Aorta (tissue), 5 donors: ENCODE measurements around the gene ARAP3. TPM values are rescaled to one million over a fixed set of nuclear protein-coding genes. Genes with fewer than 3 reads are reported as not detected.
A peak's percentile ranks its signal among the peaks of the same experiment; 100 is the strongest.

ENCODE experiments used
- ATAC-seq: fragments of 200-7000 bp; cut with Tn5 transposase; one replicate; pipeline ENCODE4 v1.9.1; 2022; ENCODE audit warnings: moderate library complexity; ENCODE audit not compliant: low FRiP score
- DNase-seq, 2 donors: peaks; one replicate each; pipeline ENCODE4 v3.0.0-alpha.2; 2020
- H3K27ac ChIP-seq, 2 donors: one replicate each; pipeline ENCODE4 v1.5.1; 2013; ENCODE audit warnings: low read length in 2 of 2, mild to moderate bottlenecking in 2 of 2, moderate library complexity in 2 of 2, control low read depth in 1 of 2, inconsistent platforms in 1 of 2, low read depth in 1 of 2
- H3K27me3 ChIP-seq, 2 donors: one replicate each; pipeline ENCODE4 v1.6.1; 2013; ENCODE audit warnings: control low read depth in 1 of 2, low read length in 1 of 2, mild to moderate bottlenecking in 1 of 2, moderate library complexity in 1 of 2; ENCODE audit not compliant: insufficient read depth in 2 of 2, control insufficient read depth in 1 of 2
- H3K36me3 ChIP-seq, 2 donors: one replicate each; pipeline ENCODE4 v1.6.1; 2013; ENCODE audit warnings: control low read depth in 1 of 2, low read length in 1 of 2, mild to moderate bottlenecking in 1 of 2; ENCODE audit not compliant: insufficient read depth in 2 of 2, control insufficient read depth in 1 of 2
- H3K4me1 ChIP-seq, 2 donors: one replicate each; pipeline ENCODE4 v1.6.1; 2013; ENCODE audit warnings: low read length in 2 of 2, control low read depth in 1 of 2, mild to moderate bottlenecking in 1 of 2, moderate library complexity in 1 of 2; ENCODE audit not compliant: insufficient read depth in 2 of 2, control insufficient read depth in 1 of 2
- H3K4me3 ChIP-seq, 2 donors: one replicate each; pipeline ENCODE4 v1.5.1; 2013; ENCODE audit warnings: low read length in 2 of 2, control low read depth in 1 of 2, mild to moderate bottlenecking in 1 of 2
- H3K9me3 ChIP-seq: one replicate; pipeline ENCODE4 v1.6.1; 2013; ENCODE audit warnings: mild to moderate bottlenecking, low read length; ENCODE audit not compliant: control insufficient read depth
- WGBS, 2 donors: extraction: QIAGEN DNeasy Blood & Tissue Kit; methylation state at CpG; one replicate each; pipeline ENCODE4 v1.1.7; 2013; 5-methylcytosine and 5-hydroxymethylcytosine counted together
- intact Hi-C, 2 donors: fragments of 100-400 bp; cut with DNase I; formaldehyde crosslinking; loops; one replicate each; pipeline versions ENCODE4 v1.14.2 to v1.15.0; 2022
- polyA plus RNA-seq, 2 donors: library from polyadenylated mRNA; stranded (reverse); fragments of 200-250 nt; gene quantifications; one replicate each; pipeline ENCODE4 v1.2.3, GENCODE V29; 2013
- total RNA-seq, 2 donors: library from RNA; stranded (reverse); fragmentation: NEBNext Ultra II Directional; extraction: Animal tissue kit (Norgen Biotek cat#: 25700); gene quantifications; one replicate each; pipeline ENCODE4 v1.2.1, GENCODE V29; 2021
- donor health status: healthy with polysubstance abuse.
- donor health status: Bipolar disorder and iron deficiency.
- donor health status: DM: no; HTN: no; CAD: no.
- donor health status: DM: no; HTN: no; CAD: no.
- donor health status: DM: yes; HTN: yes; CAD: no.

ARAP3 gene
- total and polyA plus RNA-seq, 4 donors = 1.8 to 34.2 (median 17.8) TPM

GRCh38 chr5:141655020-141655419 is 27.0 kb downstream of the ARAP3 start:
- Histone ChIP-seq H3K27me3 (no peaks in the 10 kb centered on the region), H3K36me3 (no peaks in the 10 kb centered on the region), H3K27ac (no peak overlapping the region), H3K4me1 (no peaks in the 10 kb centered on the region), H3K4me3 (no peak overlapping the region), H3K9me3 (no peaks in the 10 kb centered on the region)
- no peak for DNase-seq
- intact Hi-C loops = no loop called here
- 88 to 90% methylated on average over 6 to 7 of the region's 7 CpGs for WGBS, 2 donors
- no peak for ATAC-seq

- 74 to 86% methylated on average over 2 of the region's 2 CpGs for WGBS, 2 donors
- intact Hi-C loops = no loop called here
- Histone ChIP-seq H3K4me3 (no peak overlapping the region), H3K27me3 (no peaks in the 10 kb centered on the region), H3K36me3 (no peaks in the 10 kb centered on the region), H3K27ac (no peak overlapping the region), H3K9me3 (no peaks in the 10 kb centered on the region), H3K4me1 (no peaks in the 10 kb centered on the region)
- no peak for DNase-seq
- ATAC-seq = no peak
Observed at GRCh38 chr5:141654298-141654697, 27.7 kb downstream of the ARAP3 start.

GRCh38 chr5:141651728-141652105 is 30.3 kb downstream of the ARAP3 start:
- Histone ChIP-seq H3K27me3 (no peaks in the 10 kb centered on the region), H3K4me1 (no peaks in the 10 kb centered on the region), H3K27ac (no peak overlapping the region), H3K9me3 (no peaks in the 10 kb centered on the region), H3K4me3 (peak overlapping the region; percentile 56 to 73), H3K36me3 (peaks cover 0 to 5% of the 10 kb centered on the region in 2 donors)
- 60 to 63% methylated on average over 9 of the region's 9 CpGs for WGBS, 2 donors
- intact Hi-C loops = no loop called here
- DNase-seq (no peak), ATAC-seq (peak; percentile 19)

GRCh38 chr5:141650851-141651727 is 30.9 kb downstream of the ARAP3 start, which contains the start of gene FCHSD1:
TSS of gene FCHSD1 (minus strand) at chr5:141651418. CDS start at chr5:141651368, 50 bp downstream.
- peaks cover 0 to 5% of the 10 kb centered on the region in 2 donors for H3K36me3 ChIP-seq
- intact Hi-C loops = no loop called here
- H3K4me1 ChIP-seq = no peaks in the 10 kb centered on the region
- H3K4me3 ChIP-seq = peak within 1 kb of the TSS; percentile 73 to 92
- WGBS, 2 donors = 3 to 5% methylated on average over 50 of the region's 50 CpGs
- no peaks in the 10 kb centered on the region for H3K27me3 ChIP-seq
- H3K9me3 ChIP-seq = no peaks in the 10 kb centered on the region
- DNase-seq (peak; percentile 92 to 97), ATAC-seq (peak; percentile 96)
- H3K27ac ChIP-seq = no peak within 1 kb of the TSS

- Histone ChIP-seq H3K36me3 (peaks cover 0 to 5% of the 10 kb centered on the region in 2 donors), H3K27me3 (no peaks in the 10 kb centered on the region), H3K9me3 (no peaks in the 10 kb centered on the region), H3K4me1 (no peaks in the 10 kb centered on the region), H3K4me3 (no peak overlapping the region), H3K27ac (no peak overlapping the region)
- DNase-seq (no peak), ATAC-seq (no peak)
- intact Hi-C loops = no loop called here
Observed at GRCh38 chr5:141649972-141650371, 32.1 kb downstream of the ARAP3 start.

- H3K4me1 ChIP-seq = no peaks in the 10 kb centered on the region
- no peaks in the 10 kb centered on the region for H3K9me3 ChIP-seq
- peaks cover 0 to 7% of the 10 kb centered on the region in 2 donors for H3K36me3 ChIP-seq
- 87 to 91% methylated on average over 17 of the region's 17 CpGs for WGBS, 2 donors
- ATAC-seq = no peak
- intact Hi-C loops = no loop called here
- no peak for DNase-seq
- no peaks in the 10 kb centered on the region for H3K27me3 ChIP-seq
- no peak overlapping the region for H3K27ac ChIP-seq
- H3K4me3 ChIP-seq = no peak overlapping the region
Observed at GRCh38 chr5:141649056-141649688, 32.9 kb downstream of the ARAP3 start.

GRCh38 chr5:141647851-141648250 is 34.2 kb downstream of the ARAP3 start:
- Histone ChIP-seq H3K4me3 (no peak overlapping the region), H3K27me3 (no peaks in the 10 kb centered on the region), H3K9me3 (no peaks in the 10 kb centered on the region), H3K36me3 (peaks cover 0 to 11% of the 10 kb centered on the region in 2 donors), H3K27ac (no peak overlapping the region), H3K4me1 (no peaks in the 10 kb centered on the region)
- no peak for ATAC-seq
- intact Hi-C loops = no loop called here
- no peak for DNase-seq
- WGBS, 2 donors = 83 to 91% methylated on average over 3 of the region's 3 CpGs

GRCh38 chr5:141647242-141647641 is 34.8 kb downstream of the ARAP3 start:
- ATAC-seq (no peak), DNase-seq (no peak)
- 92 to 94% methylated on average over 5 of the region's 5 CpGs for WGBS, 2 donors
- H3K4me1 ChIP-seq = no peaks in the 10 kb centered on the region
- no peaks in the 10 kb centered on the region for H3K27me3 ChIP-seq
- peaks cover 0 to 11% of the 10 kb centered on the region in 2 donors for H3K36me3 ChIP-seq
- intact Hi-C loops = no loop called here
- H3K4me3 ChIP-seq = no peak overlapping the region
- no peaks in the 10 kb centered on the region for H3K9me3 ChIP-seq
- no peak overlapping the region for H3K27ac ChIP-seq

GRCh38 chr5:141646026-141646425 is 36.0 kb downstream of the ARAP3 start:
- WGBS, 2 donors = 93 to 97% methylated on average over 6 of the region's 6 CpGs
- no peaks in the 10 kb centered on the region for H3K27me3 ChIP-seq
- intact Hi-C loops = no loop called here
- DNase-seq = no peak
- H3K4me1 ChIP-seq = no peaks in the 10 kb centered on the region
- H3K27ac ChIP-seq = no peak overlapping the region
- H3K36me3 ChIP-seq = peaks cover 0 to 11% of the 10 kb centered on the region in 2 donors
- ATAC-seq = no peak
- no peak overlapping the region for H3K4me3 ChIP-seq
- no peaks in the 10 kb centered on the region for H3K9me3 ChIP-seq
